Measurements from ENCODE around the gene TMEM200C. TPM values are rescaled to one million over a fixed set of nuclear protein-coding genes. Genes with fewer than 3 reads are reported as not detected.

TMEM200C gene
- total RNA-seq, 1 donor from 2014 or later: not detected

DNA sequence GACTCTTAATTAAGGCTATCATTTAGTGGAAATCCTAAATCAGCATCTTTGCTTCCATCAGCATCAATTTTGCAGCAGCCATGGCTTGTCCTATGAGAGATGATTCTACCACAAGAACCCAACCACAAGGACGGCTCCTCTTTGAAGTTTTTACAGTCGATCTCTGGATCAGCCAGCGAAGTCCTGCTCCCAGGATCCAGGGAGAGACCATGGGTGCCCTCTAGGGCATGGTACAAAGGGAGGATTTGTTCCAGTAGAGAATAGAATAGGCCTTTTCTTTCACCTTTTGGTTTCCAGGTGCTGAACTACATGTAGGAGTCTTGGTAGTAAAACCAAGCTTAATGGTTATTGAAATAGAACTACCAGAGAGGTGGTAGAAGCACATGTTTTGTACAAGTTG lies 52.7 kb downstream of the TMEM200C start:
- no peaks in the 10 kb centered on the region for H3K9me3 Mint-ChIP-seq
- H3K27me3 Mint-ChIP-seq (ENCODE audit: insufficient read depth): peaks cover 4% of the 10 kb centered on the region
- no peaks in the 10 kb centered on the region for H3K36me3 Mint-ChIP-seq (ENCODE audit: low read depth)
- no peak overlapping the region for H3K4me3 Mint-ChIP-seq
- intact Hi-C loops (cut with micrococcal nuclease): no loop called here
- DNase-seq (ENCODE audit: low spot score): no peak
- no peak overlapping the region for H3K27ac Mint-ChIP-seq
- H3K4me1 Mint-ChIP-seq (ENCODE audit: low read depth): no peaks in the 10 kb centered on the region

DNA sequence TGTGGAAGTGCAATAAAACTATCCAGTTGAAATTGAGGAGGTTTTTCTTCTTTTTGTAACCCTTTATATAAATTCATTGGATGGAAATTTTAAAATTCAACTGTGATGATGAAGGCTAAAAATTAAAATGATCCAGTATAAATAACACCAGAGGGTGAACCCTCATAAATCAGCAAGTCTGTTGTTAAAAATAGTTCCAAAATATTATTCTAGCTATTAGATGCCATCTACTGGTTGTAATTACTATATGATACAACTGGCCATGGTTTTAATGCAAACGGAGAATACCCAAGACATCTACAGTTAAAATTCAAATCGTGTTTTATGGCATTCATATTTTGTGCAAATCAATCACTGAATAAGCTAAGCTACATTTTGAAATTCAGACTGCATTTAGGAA lies 53.8 kb downstream of the TMEM200C start:
- H3K9me3 Mint-ChIP-seq: no peaks in the 10 kb centered on the region

DNA sequence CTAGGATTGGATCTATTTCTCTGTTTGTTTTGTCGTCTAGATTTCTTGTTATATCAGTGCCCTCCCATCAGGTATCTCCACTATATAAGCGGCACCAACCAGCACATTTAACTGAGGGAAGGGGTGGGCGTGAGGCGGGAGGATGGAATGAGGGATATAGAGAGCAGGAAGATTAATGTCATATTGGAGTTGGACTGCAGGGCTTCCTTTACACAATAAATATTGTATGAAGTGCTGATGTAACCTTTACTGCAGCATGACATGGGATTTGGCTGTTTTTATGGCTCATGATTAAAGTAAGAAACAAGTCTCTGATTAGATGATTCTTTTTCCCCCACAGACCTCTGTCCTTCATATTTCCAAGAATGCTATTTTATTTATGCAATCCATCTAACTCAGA lies 54.8 kb downstream of the TMEM200C start:
- H3K36me3 Mint-ChIP-seq (ENCODE audit: low read depth): no peaks in the 10 kb centered on the region
- no peak for DNase-seq (ENCODE audit: low spot score)
- H3K27me3 Mint-ChIP-seq (ENCODE audit: insufficient read depth): peaks cover 4% of the 10 kb centered on the region
- no peak overlapping the region for H3K27ac Mint-ChIP-seq
- H3K9me3 Mint-ChIP-seq: no peaks in the 10 kb centered on the region
- intact Hi-C loops (cut with micrococcal nuclease): no loop called here
- H3K4me1 Mint-ChIP-seq (ENCODE audit: low read depth): no peaks in the 10 kb centered on the region
- no peak overlapping the region for H3K4me3 Mint-ChIP-seq

More for the DNA sequence above, 53.8 kb downstream of the TMEM200C start:
- Mint-ChIP-seq H3K27ac (no peak overlapping the region), H3K4me1 (ENCODE audit: low read depth) (no peaks in the 10 kb centered on the region), H3K4me3 (no peak overlapping the region), H3K27me3 (ENCODE audit: insufficient read depth) (peaks cover 4% of the 10 kb centered on the region), H3K36me3 (ENCODE audit: low read depth) (no peaks in the 10 kb centered on the region)
- no peak for DNase-seq (ENCODE audit: low spot score)
- intact Hi-C loops (cut with micrococcal nuclease): no loop called here

DNA sequence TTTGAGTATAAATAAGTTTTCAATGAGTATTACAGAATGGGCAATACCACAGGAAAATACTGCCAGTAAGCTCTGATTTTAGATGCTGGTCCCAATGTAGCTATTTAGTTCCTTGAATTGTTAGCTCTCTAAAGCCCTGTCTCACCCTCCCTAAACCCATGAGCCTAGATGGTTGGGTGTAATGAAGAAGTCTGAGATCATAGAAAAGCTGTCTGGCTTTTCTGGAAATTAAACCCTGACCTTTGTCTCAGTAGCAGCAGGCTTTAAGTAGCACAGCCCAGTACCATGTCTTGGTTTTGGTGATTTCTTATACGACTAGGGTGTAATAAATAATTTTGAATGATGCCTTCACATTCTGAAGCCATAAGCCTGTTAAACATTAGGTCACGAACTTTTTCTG lies 55.3 kb downstream of the TMEM200C start:
- no peak for DNase-seq (ENCODE audit: low spot score)
- H3K27ac Mint-ChIP-seq: no peak overlapping the region
- intact Hi-C loops (cut with micrococcal nuclease): no loop called here
- peaks cover 4% of the 10 kb centered on the region for H3K27me3 Mint-ChIP-seq (ENCODE audit: insufficient read depth)
- H3K9me3 Mint-ChIP-seq: no peaks in the 10 kb centered on the region
- H3K4me1 Mint-ChIP-seq (ENCODE audit: low read depth): no peaks in the 10 kb centered on the region
- H3K36me3 Mint-ChIP-seq (ENCODE audit: low read depth): no peaks in the 10 kb centered on the region
- H3K4me3 Mint-ChIP-seq: no peak overlapping the region

DNA sequence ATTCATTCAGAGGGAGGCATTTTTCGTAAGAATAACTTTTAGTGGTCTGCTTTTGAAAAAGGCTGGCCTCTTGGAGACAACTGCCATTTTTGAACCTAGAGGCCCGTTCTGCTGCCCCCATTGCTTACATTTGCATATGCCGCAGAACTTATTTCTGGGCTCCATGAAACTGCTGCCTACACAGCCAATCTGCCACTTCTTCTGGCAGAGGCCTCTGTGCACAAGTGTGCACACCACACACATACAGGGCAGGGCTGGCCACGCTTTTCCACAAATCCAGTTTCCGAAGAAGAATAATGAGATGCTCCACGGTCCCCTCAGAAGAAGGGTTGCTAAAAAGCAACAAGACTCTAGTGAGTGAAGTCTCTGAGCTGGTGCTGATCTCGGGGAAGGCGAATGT lies 56.2 kb downstream of the TMEM200C start:
- Mint-ChIP-seq H3K27ac (no peak overlapping the region), H3K4me3 (no peak overlapping the region), H3K4me1 (ENCODE audit: low read depth) (no peaks in the 10 kb centered on the region), H3K27me3 (ENCODE audit: insufficient read depth) (peaks cover 4% of the 10 kb centered on the region), H3K9me3 (no peaks in the 10 kb centered on the region), H3K36me3 (ENCODE audit: low read depth) (no peaks in the 10 kb centered on the region)
- intact Hi-C loops (cut with micrococcal nuclease): no loop called here
- DNase-seq (ENCODE audit: low spot score): no peak
